ENCODE results near the gene CRTC1.

The CRTC1 gene

GRCh38 chr19:18651733-18652132, 31.7 kb upstream of the CRTC1 start:
- Histone ChIP-seq H3K27me3 (ENCODE audit: control insufficient read depth in 3 of 3, insufficient read depth in 3 of 3, low read depth in 1 of 3, low read length in 3 of 3) (no peaks in the 10 kb centered on the region), H3K9ac (ENCODE audit: low read depth, low read length, poor library complexity) (peak overlapping the region; percentile 55), H4K8ac (ENCODE audit: low read depth, low read length) (peak overlapping the region; percentile 78), H3K14ac (ENCODE audit: low read length) (no peak overlapping the region), H3K79me1 (ENCODE audit: low read depth, low read length) (peaks cover 14% of the 10 kb centered on the region), H2BK5ac (ENCODE audit: low read length) (peak overlapping the region; percentile 59), H3K23ac (ENCODE audit: low read depth, low read length, poor library complexity) (peak overlapping the region; percentile 90), H2BK12ac (ENCODE audit: low read length) (peak overlapping the region; percentile 49), H2BK15ac (ENCODE audit: low read length) (peak overlapping the region; percentile 59), H3K4me2 (ENCODE audit: insufficient read depth, low read length, poor library complexity, severe bottlenecking) (no peak overlapping the region), H3K18ac (ENCODE audit: low read length) (peak overlapping the region; percentile 72), H2BK120ac (ENCODE audit: low read depth, low read length) (peak overlapping the region; percentile 19), H3K4ac (ENCODE audit: low read length) (no peak overlapping the region), H3K36me3 (replicated peaks in 1 of 2; ENCODE audit: control insufficient read depth in 2 of 2, insufficient read depth in 2 of 2, low read length in 2 of 2) (no peaks in the 10 kb centered on the region), H2AFZ (ENCODE audit: low read length) (no peak overlapping the region), H4K91ac (ENCODE audit: low read depth, low read length, poor library complexity) (no peak overlapping the region), H3K4me3 (ENCODE audit: low read length in 2 of 2) (no peak overlapping the region), H3K27ac (replicated peaks; ENCODE audit: low read length) (no peak overlapping the region), H3K4me1 (ENCODE audit: control insufficient read depth in 2 of 2, insufficient read depth in 1 of 2, low read depth in 1 of 2, low read length in 2 of 2) (peaks cover 36 to 58% of the 10 kb centered on the region in 2 donors), H3K9me3 (replicated peaks in 1 of 2; ENCODE audit: control insufficient read depth in 2 of 2, insufficient read depth in 1 of 2, low read depth in 1 of 2, low read length in 2 of 2) (no peaks in the 10 kb centered on the region), H2AK5ac (ENCODE audit: low read depth, low read length) (peak overlapping the region; percentile 86)
- no CpG with 5 or more reads among the region's 6 CpGs for WGBS, 2 donors (ENCODE audit: extremely low coverage in 2 of 2, insufficient read length in 2 of 2, insufficient replicate concordance in 1 of 2)
- DNase-seq (ENCODE audit: low spot score), result no peak

- H3K14ac ChIP-seq (ENCODE audit: low read length), result no peak overlapping the region
- no peak overlapping the region for H2AFZ ChIP-seq (ENCODE audit: low read length)
- H3K9ac ChIP-seq (ENCODE audit: low read depth, low read length, poor library complexity), result no peak overlapping the region
- no peak overlapping the region for H3K4me3 ChIP-seq (ENCODE audit: low read length in 2 of 2)
- peak overlapping the region; percentile 51 for H2AK5ac ChIP-seq (ENCODE audit: low read depth, low read length)
- H3K23ac ChIP-seq (ENCODE audit: low read depth, low read length, poor library complexity), result no peak overlapping the region
- DNase-seq (ENCODE audit: low spot score), result no peak
- no peak overlapping the region for H3K4me2 ChIP-seq (ENCODE audit: insufficient read depth, low read length, poor library complexity, severe bottlenecking)
- H3K27me3 ChIP-seq (ENCODE audit: control insufficient read depth in 3 of 3, insufficient read depth in 3 of 3, low read depth in 1 of 3, low read length in 3 of 3), result no peaks in the 10 kb centered on the region
- H3K4me1 ChIP-seq (ENCODE audit: control insufficient read depth in 2 of 2, insufficient read depth in 1 of 2, low read depth in 1 of 2, low read length in 2 of 2), result peaks cover 49 to 60% of the 10 kb centered on the region in 2 donors
- H4K91ac ChIP-seq (ENCODE audit: low read depth, low read length, poor library complexity), result no peak overlapping the region
- H2BK12ac ChIP-seq (ENCODE audit: low read length), result no peak overlapping the region
- H3K18ac ChIP-seq (ENCODE audit: low read length), result no peak overlapping the region
- no peak overlapping the region for H2BK120ac ChIP-seq (ENCODE audit: low read depth, low read length)
- H3K27ac ChIP-seq (replicated peaks; ENCODE audit: low read length), result no peak overlapping the region
- H4K8ac ChIP-seq (ENCODE audit: low read depth, low read length), result no peak overlapping the region
- H3K79me1 ChIP-seq (ENCODE audit: low read depth, low read length), result peaks cover 14% of the 10 kb centered on the region
- H3K4ac ChIP-seq (ENCODE audit: low read length), result no peak overlapping the region
- WGBS, 2 donors (ENCODE audit: extremely low coverage in 2 of 2, insufficient read length in 2 of 2, insufficient replicate concordance in 1 of 2), result no CpG with 5 or more reads among the region's 1 CpG
- no peaks in the 10 kb centered on the region for H3K36me3 ChIP-seq (replicated peaks in 1 of 2; ENCODE audit: control insufficient read depth in 2 of 2, insufficient read depth in 2 of 2, low read length in 2 of 2)
- H3K9me3 ChIP-seq (replicated peaks in 1 of 2; ENCODE audit: control insufficient read depth in 2 of 2, insufficient read depth in 1 of 2, low read depth in 1 of 2, low read length in 2 of 2), result no peaks in the 10 kb centered on the region
- no peak overlapping the region for H2BK5ac ChIP-seq (ENCODE audit: low read length)
- H2BK15ac ChIP-seq (ENCODE audit: low read length), result no peak overlapping the region
Measured at GRCh38 chr19:18653853-18654252, 29.6 kb upstream of the CRTC1 start.

GRCh38 chr19:18654469-18654868, 29.0 kb upstream of the CRTC1 start:
- Histone ChIP-seq H3K18ac (ENCODE audit: low read length) (no peak overlapping the region), H3K4me2 (ENCODE audit: insufficient read depth, low read length, poor library complexity, severe bottlenecking) (no peak overlapping the region), H3K9ac (ENCODE audit: low read depth, low read length, poor library complexity) (no peak overlapping the region), H4K8ac (ENCODE audit: low read depth, low read length) (no peak overlapping the region), H2AK5ac (ENCODE audit: low read depth, low read length) (peak overlapping the region; percentile 51), H4K91ac (ENCODE audit: low read depth, low read length, poor library complexity) (no peak overlapping the region), H2BK15ac (ENCODE audit: low read length) (no peak overlapping the region), H3K4me1 (ENCODE audit: control insufficient read depth in 2 of 2, insufficient read depth in 1 of 2, low read depth in 1 of 2, low read length in 2 of 2) (peaks cover 46 to 59% of the 10 kb centered on the region in 2 donors), H3K36me3 (replicated peaks in 1 of 2; ENCODE audit: control insufficient read depth in 2 of 2, insufficient read depth in 2 of 2, low read length in 2 of 2) (no peaks in the 10 kb centered on the region), H2BK12ac (ENCODE audit: low read length) (no peak overlapping the region), H3K4ac (ENCODE audit: low read length) (no peak overlapping the region), H3K14ac (ENCODE audit: low read length) (no peak overlapping the region), H3K27ac (replicated peaks; ENCODE audit: low read length) (no peak overlapping the region), H3K27me3 (ENCODE audit: control insufficient read depth in 3 of 3, insufficient read depth in 3 of 3, low read depth in 1 of 3, low read length in 3 of 3) (no peaks in the 10 kb centered on the region), H3K79me1 (ENCODE audit: low read depth, low read length) (peaks cover 14% of the 10 kb centered on the region), H2BK5ac (ENCODE audit: low read length) (peak overlapping the region; percentile 7), H3K4me3 (ENCODE audit: low read length in 2 of 2) (no peak overlapping the region), H2AFZ (ENCODE audit: low read length) (no peak overlapping the region), H2BK120ac (ENCODE audit: low read depth, low read length) (no peak overlapping the region), H3K23ac (ENCODE audit: low read depth, low read length, poor library complexity) (peak overlapping the region; percentile 27), H3K9me3 (replicated peaks in 1 of 2; ENCODE audit: control insufficient read depth in 2 of 2, insufficient read depth in 1 of 2, low read depth in 1 of 2, low read length in 2 of 2) (no peaks in the 10 kb centered on the region)
- DNase-seq (ENCODE audit: low spot score), result no peak
- WGBS, 2 donors (ENCODE audit: extremely low coverage in 2 of 2, insufficient read length in 2 of 2, insufficient replicate concordance in 1 of 2), result 94% methylated on average over 6 of the region's 7 CpGs; no CpG with 5 or more reads in 1 of the 2 donors

- Histone ChIP-seq H3K14ac (ENCODE audit: low read length) (peak overlapping the region; percentile 67), H3K27ac (replicated peaks; ENCODE audit: low read length) (no peak overlapping the region), H2AK5ac (ENCODE audit: low read depth, low read length) (peak overlapping the region; percentile 66), H3K36me3 (replicated peaks in 1 of 2; ENCODE audit: control insufficient read depth in 2 of 2, insufficient read depth in 2 of 2, low read length in 2 of 2) (no peaks in the 10 kb centered on the region), H3K23ac (ENCODE audit: low read depth, low read length, poor library complexity) (peak overlapping the region; percentile 67), H3K4ac (ENCODE audit: low read length) (no peak overlapping the region), H2AFZ (ENCODE audit: low read length) (no peak overlapping the region), H4K91ac (ENCODE audit: low read depth, low read length, poor library complexity) (peak overlapping the region; percentile 17), H3K9me3 (replicated peaks in 1 of 2; ENCODE audit: control insufficient read depth in 2 of 2, insufficient read depth in 1 of 2, low read depth in 1 of 2, low read length in 2 of 2) (no peaks in the 10 kb centered on the region), H3K79me1 (ENCODE audit: low read depth, low read length) (peaks cover 14% of the 10 kb centered on the region), H2BK12ac (ENCODE audit: low read length) (no peak overlapping the region), H3K18ac (ENCODE audit: low read length) (peak overlapping the region; percentile 51), H2BK120ac (ENCODE audit: low read depth, low read length) (peak overlapping the region; percentile 52), H4K8ac (ENCODE audit: low read depth, low read length) (no peak overlapping the region), H2BK5ac (ENCODE audit: low read length) (peak overlapping the region; percentile 7), H3K4me1 (ENCODE audit: control insufficient read depth in 2 of 2, insufficient read depth in 1 of 2, low read depth in 1 of 2, low read length in 2 of 2) (peaks cover 43 to 53% of the 10 kb centered on the region in 2 donors), H3K4me3 (ENCODE audit: low read length in 2 of 2) (peak overlapping the region in 1 of 2 donors; percentile 5), H3K27me3 (ENCODE audit: control insufficient read depth in 3 of 3, insufficient read depth in 3 of 3, low read depth in 1 of 3, low read length in 3 of 3) (no peaks in the 10 kb centered on the region), H3K9ac (ENCODE audit: low read depth, low read length, poor library complexity) (no peak overlapping the region), H3K4me2 (ENCODE audit: insufficient read depth, low read length, poor library complexity, severe bottlenecking) (no peak overlapping the region), H2BK15ac (ENCODE audit: low read length) (no peak overlapping the region)
- no CpG with 5 or more reads among the region's 13 CpGs for WGBS, 2 donors (ENCODE audit: extremely low coverage in 2 of 2, insufficient read length in 2 of 2, insufficient replicate concordance in 1 of 2)
- no peak for DNase-seq (ENCODE audit: low spot score)
Measured at GRCh38 chr19:18655173-18655844, 28.2 kb upstream of the CRTC1 start.
